SU-DHL-6 (cell line): Measurements from ENCODE around the gene C1S.

Experiments
- CTCF ChIP-seq: fragments of 200-600 bp; sonication (generic); IDR thresholded peaks from one replicate; pipeline ENCODE4 v1.5.1; 2017; ENCODE audit warnings: antibody characterized with exemption, mild to moderate bottlenecking, low read length, moderate library complexity; ENCODE audit not compliant: insufficient read depth, poor library complexity, severe bottlenecking
- EZH2phosphoT487 ChIP-seq: fragments of 200-600 bp; sonication (generic), shearing (Covaris generic); conservative IDR thresholded peaks from 2 replicates; pipeline ENCODE4 v1.6.1; 2018; ENCODE audit warnings: mild to moderate bottlenecking, antibody characterized with exemption, low read length, moderate library complexity, mixed read lengths

- TF ChIP-seq CTCF (no peak), EZH2phosphoT487 (no peak)
These were observed 12.0 kb downstream of the C1S start for GRCh38 chr12:7072554-7072953.
